IMR-90 (cell line): ENCODE measurements around the gene GRIA4. TPM values are rescaled to one million over a fixed set of nuclear protein-coding genes. Genes with fewer than 3 reads are reported as not detected.

ENCODE experiments used
- ATAC-seq: fragments of 200-7000 bp; cut with Tn5 transposase; 2 replicates; pipeline ENCODE4 v1.9.1; 2020; ENCODE audit warnings: low read depth, mild to moderate bottlenecking, moderate library complexity
- BruUV-seq: library from RNA; stranded (reverse); fragments of 400-500 nt; replicated peaks from 2 replicates; lab custom pipeline; 2021; lab: Mats Ljungman, UMichigan
- CTCF ChIA-PET: fragments of 300-600 bp; formaldehyde crosslinking; extraction: SDS; loops from one replicate; lab custom pipeline; 2021; ENCODE audit warnings: antibody characterized with exemption; lab: Yijun Ruan, JAX
- POLR2A ChIA-PET: fragments of 300-600 bp; sonication (Branson Sonifier 250); formaldehyde crosslinking; loops from one replicate; lab custom pipeline; 2022; ENCODE audit warnings: antibody characterized with exemption; ENCODE audit not compliant: unreplicated experiment; lab: Charles Lee
- DNase-seq: peaks from one replicate; pipeline ENCODE4 v3.0.0; 2013
- H2AFZ ChIP-seq: replicated peaks from 2 replicates; pipeline ENCODE3; 2013; ENCODE audit warnings: low read length, mild to moderate bottlenecking; ENCODE audit not compliant: poor library complexity
- H2AK5ac ChIP-seq: 2 replicates; pipeline ENCODE4 v1.6.1; 2013; ENCODE audit warnings: low read depth, low read length, inconsistent platforms
- H2AK9ac ChIP-seq: replicated peaks from 2 replicates; pipeline ENCODE3; 2013; ENCODE audit warnings: mild to moderate bottlenecking, low read depth, low read length, moderate library complexity; ENCODE audit not compliant: poor library complexity
- H2BK120ac ChIP-seq: 2 replicates; pipeline ENCODE4 v1.6.1; 2013; ENCODE audit warnings: low read depth, low read length, inconsistent platforms
- H2BK15ac ChIP-seq: 3 replicates; pipeline ENCODE4 v1.6.1; 2013; ENCODE audit warnings: low read depth, low read length, inconsistent platforms
- H2BK20ac ChIP-seq: 2 replicates; pipeline ENCODE4 v1.6.1; 2013; ENCODE audit warnings: low read depth, mild to moderate bottlenecking, inconsistent platforms, low read length, moderate library complexity
- H2BK5ac ChIP-seq: 2 replicates; pipeline ENCODE4 v1.6.1; 2013; ENCODE audit warnings: mild to moderate bottlenecking, low read depth, low read length, inconsistent platforms; ENCODE audit not compliant: poor library complexity, severe bottlenecking
- H3K14ac ChIP-seq: replicated peaks from 2 replicates; pipeline ENCODE4 v1.6.1; 2013; ENCODE audit warnings: low read depth, low read length, inconsistent platforms
- H3K18ac ChIP-seq: 2 replicates; pipeline ENCODE4 v1.6.1; 2013; ENCODE audit warnings: low read depth, low read length, control low read depth
- H3K23ac ChIP-seq: 2 replicates; pipeline ENCODE4 v1.6.1; 2013; ENCODE audit warnings: low read depth, low read length, inconsistent platforms
- H3K27ac ChIP-seq: 2 replicates; pipeline ENCODE4 v1.5.1; 2013; ENCODE audit warnings: mild to moderate bottlenecking, control low read depth, low read length; ENCODE audit not compliant: insufficient read depth
- H3K27me3 ChIP-seq: 2 replicates; pipeline ENCODE4 v1.6.1; 2013; ENCODE audit warnings: low read length; ENCODE audit not compliant: control insufficient read depth, insufficient read depth
- H3K36me3 ChIP-seq: 2 replicates; pipeline ENCODE4 v1.6.1; 2013; ENCODE audit warnings: low read length, mixed read lengths; ENCODE audit not compliant: control insufficient read depth, insufficient read depth
- H3K4ac ChIP-seq: 2 replicates; pipeline ENCODE4 v1.6.1; 2013; ENCODE audit warnings: low read depth, low read length, inconsistent platforms
- H3K4me1 ChIP-seq: 2 replicates; pipeline ENCODE4 v1.6.1; 2013; ENCODE audit warnings: low read length, mixed read lengths; ENCODE audit not compliant: control insufficient read depth, insufficient read depth
- H3K4me2 ChIP-seq: 2 replicates; pipeline ENCODE4 v1.6.1; 2013; ENCODE audit warnings: low read depth, mild to moderate bottlenecking, control low read depth, low read length, moderate library complexity
- H3K4me3 ChIP-seq: 2 replicates; pipeline ENCODE4 v1.5.1; 2013; ENCODE audit warnings: low read depth, mild to moderate bottlenecking, control low read depth, low read length, moderate library complexity; ENCODE audit not compliant: insufficient read depth
- H3K56ac ChIP-seq: 2 replicates; pipeline ENCODE4 v1.6.1; 2013; ENCODE audit warnings: low read length, inconsistent platforms; ENCODE audit not compliant: insufficient read depth; ENCODE audit errors: extremely low read depth
- H3K79me1 ChIP-seq, 2 experiments: 2 replicates each; pipeline ENCODE4 v1.6.1; 2013; ENCODE audit warnings: low read length in 2 of 2, inconsistent platforms in 1 of 2, low read depth in 1 of 2
- H3K9ac ChIP-seq: 2 replicates; pipeline ENCODE4 v1.6.1; 2013; ENCODE audit warnings: low read depth, low read length, control low read depth
- H3K9me1 ChIP-seq: 2 replicates; pipeline ENCODE4 v1.6.1; 2013; ENCODE audit warnings: low read length, inconsistent platforms; ENCODE audit not compliant: insufficient read depth
- H3K9me3 ChIP-seq: 2 replicates; pipeline ENCODE4 v1.6.1; 2013; ENCODE audit warnings: low read length; ENCODE audit not compliant: control insufficient read depth, insufficient read depth
- H4K20me1 ChIP-seq: 2 replicates; pipeline ENCODE4 v1.6.1; 2013; ENCODE audit warnings: low read length, inconsistent platforms; ENCODE audit not compliant: insufficient read depth
- H4K5ac ChIP-seq: 2 replicates; pipeline ENCODE4 v1.6.1; 2013; ENCODE audit warnings: mild to moderate bottlenecking, low read depth, low read length, control low read depth
- H4K8ac ChIP-seq, 2 experiments: 2 replicates each; pipeline ENCODE4 v1.6.1; 2013; ENCODE audit warnings: low read depth in 2 of 2, low read length in 2 of 2, control low read depth in 1 of 2, inconsistent platforms in 1 of 2
- H4K91ac ChIP-seq: 2 replicates; pipeline ENCODE4 v1.6.1; 2013; ENCODE audit warnings: low read depth, low read length, inconsistent platforms; ENCODE audit not compliant: insufficient read depth
- CEBPB ChIP-seq: IDR thresholded peaks from 2 replicates; pipeline ENCODE4 v1.6.1; 2012; ENCODE audit warnings: low read depth, low read length, improper control_type of control experiment
- CHD1 ChIP-seq: IDR thresholded peaks from 2 replicates; pipeline ENCODE4 v1.6.1; 2012; ENCODE audit warnings: low read depth, low read length, improper control_type of control experiment
- CTCF ChIP-seq: conservative IDR thresholded peaks from 2 replicates; pipeline ENCODE4 v1.5.1; 2012; ENCODE audit warnings: mild to moderate bottlenecking, low read depth, low read length, improper control_type of control experiment
- FOS ChIP-seq: fragments of 150-350 bp; IDR thresholded peaks from 2 replicates; pipeline ENCODE4 v1.6.1; 2016; ENCODE audit warnings: low read depth, low read length
- MAZ ChIP-seq: IDR thresholded peaks from 2 replicates; pipeline ENCODE4 v1.6.1; 2012; ENCODE audit warnings: low read depth, mild to moderate bottlenecking, low read length, improper control_type of control experiment, moderate library complexity, borderline replicate concordance
- POLR2A ChIP-seq: IDR thresholded peaks from 2 replicates; pipeline ENCODE4 v1.6.1; 2012; ENCODE audit warnings: mild to moderate bottlenecking, low read depth, low read length
- RCOR1 ChIP-seq: IDR thresholded peaks from 2 replicates; pipeline ENCODE4 v1.6.1; 2012; ENCODE audit warnings: mild to moderate bottlenecking, low read length, improper control_type of control experiment; ENCODE audit not compliant: insufficient replicate concordance
- RFX5 ChIP-seq: IDR thresholded peaks from 2 replicates; pipeline ENCODE4 v1.8.0; 2012; ENCODE audit warnings: low read depth, mild to moderate bottlenecking, low read length, moderate library complexity
- SMC3 ChIP-seq: fragments of 150-350 bp; IDR thresholded peaks from 2 replicates; pipeline ENCODE4 v1.6.1; 2016; ENCODE audit warnings: low read depth, mild to moderate bottlenecking, antibody characterized with exemption, low read length, moderate library complexity
- WGBS, 2 experiments: methylation state at CpG; one replicate each; pipeline versions ENCODE4 v1.1.5 to v1.1.7; 2013; ENCODE audit warnings: missing lambda C conversion rate in 2 of 2; ENCODE audit not compliant: insufficient read length in 1 of 2; ENCODE audit errors: extremely low coverage in 2 of 2; 5-methylcytosine and 5-hydroxymethylcytosine counted together
- dilution Hi-C: fragments of 300-500 bp; cut with HindIII; formaldehyde crosslinking; loops from one replicate; pipeline ENCODE4 v1.14.3; 2018; ENCODE audit warnings: low sequenced_read_pairs; ENCODE audit not compliant: unreplicated experiment
- in situ Hi-C: fragments of 300-500 bp; cut with MboI; formaldehyde crosslinking; loops from 3 replicates; pipeline ENCODE4 v1.14.3; 2019; ENCODE audit warnings: low sequenced_read_pairs, inconsistent platforms, mixed read lengths
- intact Hi-C: fragments of 100-400 bp; cut with micrococcal nuclease; formaldehyde crosslinking; loops from 2 replicates; pipeline ENCODE4 v1.10.0; 2022
- polyA plus RNA-seq, 3 experiments: library from polyadenylated mRNA; depleted of rRNA; stranded (reverse); fragments of >200 nt; gene quantifications; 2 replicates each; pipeline ENCODE4 v1.2.3, GENCODE V29; 2012; ENCODE audit warnings: low replicate concordance in 1 of 3
- total RNA-seq: library from RNA; depleted of rRNA; stranded (reverse); fragments of >200 nt; gene quantifications from 2 replicates; pipeline ENCODE4 v1.2.3, GENCODE V29; 2012
- TF ChIP-seq, protein P1 (sequence below): fragments of 150-350 bp; IDR thresholded peaks from 2 replicates; pipeline ENCODE4 v1.6.1; 2017; ENCODE audit warnings: mild to moderate bottlenecking, antibody characterized with exemption, low read length, low read depth

Gene GRIA4
- total and polyA plus RNA-seq, 2 of the 4 experiments (the other 2 are of a cell fraction) = 0.36 to 1.0 TPM

GRCh38 chr11:105829084-105829483 lies 219.2 kb downstream of the GRIA4 start:
- Histone ChIP-seq H4K5ac (no peak overlapping the region), H3K9me1 (no peaks in the 10 kb centered on the region), H3K27ac (no peak overlapping the region), H2AK5ac (no peak overlapping the region), H3K27me3 (no peaks in the 10 kb centered on the region), H3K56ac (no peak overlapping the region), H2BK20ac (no peak overlapping the region), H3K4me3 (no peak overlapping the region), H3K79me1 (no peaks in the 10 kb centered on the region), H3K4me1 (no peaks in the 10 kb centered on the region), H2BK5ac (no peak overlapping the region), H3K36me3 (no peaks in the 10 kb centered on the region), H3K4me2 (no peak overlapping the region), H3K9ac (no peak overlapping the region), H2BK15ac (no peak overlapping the region), H3K9me3 (no peaks in the 10 kb centered on the region), H3K18ac (no peak overlapping the region), H2BK120ac (no peak overlapping the region), H2AK9ac (no peak overlapping the region), H4K20me1 (no peaks in the 10 kb centered on the region), H4K91ac (no peak overlapping the region), H3K14ac (no peak overlapping the region), H4K8ac (no peak overlapping the region), H3K4ac (no peak overlapping the region), H2AFZ (no peak overlapping the region), H3K23ac (no peak overlapping the region)
- in situ Hi-C loops = no loop called here
- intact Hi-C loops = no loop called here
- CTCF ChIA-PET = interaction anchor here (0.7 to 1.1 kb wide), 2 partner anchors 10 to 196 kb away, joined by 3 to 5 read pairs; no protein-coding TSS in a partner anchor
- no CpG with 5 or more reads among the region's 1 CpG for WGBS, 2 experiments
- TF ChIP-seq RFX5 = no peak
- no peak for TF ChIP-seq SMC3
- TF ChIP-seq MAZ = no peak
- no peak for TF ChIP-seq FOS
- no peak for TF ChIP-seq RCOR1
- TF ChIP-seq CHD1 = no peak
- no peak for TF ChIP-seq CTCF
- TF ChIP-seq, protein P1, sequence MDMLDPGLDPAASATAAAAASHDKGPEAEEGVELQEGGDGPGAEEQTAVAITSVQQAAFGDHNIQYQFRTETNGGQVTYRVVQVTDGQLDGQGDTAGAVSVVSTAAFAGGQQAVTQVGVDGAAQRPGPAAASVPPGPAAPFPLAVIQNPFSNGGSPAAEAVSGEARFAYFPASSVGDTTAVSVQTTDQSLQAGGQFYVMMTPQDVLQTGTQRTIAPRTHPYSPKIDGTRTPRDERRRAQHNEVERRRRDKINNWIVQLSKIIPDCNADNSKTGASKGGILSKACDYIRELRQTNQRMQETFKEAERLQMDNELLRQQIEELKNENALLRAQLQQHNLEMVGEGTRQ = no peak
- no peak for TF ChIP-seq POLR2A
- TF ChIP-seq CEBPB = no peak
- BruUV-seq = no TSS peak
- DNase-seq = no peak
- POLR2A ChIA-PET = no interaction called here
- no peak for ATAC-seq
- dilution Hi-C loops = no loop called here
